ENCODE data around the gene CKS1B. TPM values are rescaled to one million over a fixed set of nuclear protein-coding genes. Genes with fewer than 3 reads are reported as not detected.

The CKS1B gene
- total RNA-seq, 1 donor from 2014 or later: 104 TPM

DNA sequence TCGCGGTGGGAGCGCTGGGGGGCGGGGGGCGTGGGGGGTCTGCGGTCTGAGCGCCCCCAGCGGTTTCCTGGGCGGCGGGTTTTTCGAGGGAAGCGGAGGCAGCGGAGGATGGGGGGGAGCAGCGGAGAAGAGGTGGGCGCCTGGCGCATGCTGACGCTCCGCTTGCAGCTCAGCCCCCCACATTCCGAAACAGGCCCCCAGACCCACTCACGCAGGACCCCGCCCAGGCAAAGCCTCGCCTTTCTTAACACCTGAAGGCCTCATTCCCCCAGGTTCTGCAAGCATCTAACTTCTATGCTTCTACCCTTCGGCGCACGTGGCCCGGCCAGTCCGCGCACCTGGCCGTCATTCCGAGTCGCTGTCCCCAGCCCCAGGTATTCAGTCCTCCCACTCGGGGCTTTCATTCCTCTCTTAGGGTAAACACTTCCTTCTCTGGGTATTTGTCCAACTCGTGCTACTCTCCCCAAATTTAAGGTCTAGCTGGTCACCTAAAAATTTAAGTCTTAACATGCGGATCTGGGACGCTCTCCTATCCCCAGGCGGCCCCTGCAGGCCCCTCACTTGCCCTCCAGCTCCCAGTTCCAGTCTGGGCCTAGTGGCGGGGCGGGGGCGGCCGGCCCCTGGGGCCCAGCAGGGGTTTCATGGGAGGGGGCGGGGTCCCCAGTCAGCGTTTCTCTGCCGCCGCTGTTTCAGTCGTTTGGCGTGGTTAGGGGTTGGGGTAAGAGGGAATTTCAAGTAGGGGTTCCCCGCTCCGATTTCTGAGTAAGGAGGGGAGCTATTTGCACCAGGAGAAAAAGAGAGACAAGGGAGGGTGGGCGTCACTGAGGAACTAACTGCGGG lies 25.3 kb downstream of the CKS1B start:
- intact Hi-C loops (cut with micrococcal nuclease): loop anchor here (1.0 to 5.0 kb wide), 6 partner anchors 16 to 777 kb away; partner anchors contain the start of genes FLAD1, KRTCAP2, TRIM46 and UBAP2L

GRCh38 chr1:155000411-155000725 lies 25.9 kb downstream of the CKS1B start:
- intact Hi-C loops (cut with micrococcal nuclease): loop anchor here (5.0 kb wide), 2 partner anchors 172 to 778 kb away; partner anchors contain the start of genes KRTCAP2, TRIM46 and UBAP2L

DNA sequence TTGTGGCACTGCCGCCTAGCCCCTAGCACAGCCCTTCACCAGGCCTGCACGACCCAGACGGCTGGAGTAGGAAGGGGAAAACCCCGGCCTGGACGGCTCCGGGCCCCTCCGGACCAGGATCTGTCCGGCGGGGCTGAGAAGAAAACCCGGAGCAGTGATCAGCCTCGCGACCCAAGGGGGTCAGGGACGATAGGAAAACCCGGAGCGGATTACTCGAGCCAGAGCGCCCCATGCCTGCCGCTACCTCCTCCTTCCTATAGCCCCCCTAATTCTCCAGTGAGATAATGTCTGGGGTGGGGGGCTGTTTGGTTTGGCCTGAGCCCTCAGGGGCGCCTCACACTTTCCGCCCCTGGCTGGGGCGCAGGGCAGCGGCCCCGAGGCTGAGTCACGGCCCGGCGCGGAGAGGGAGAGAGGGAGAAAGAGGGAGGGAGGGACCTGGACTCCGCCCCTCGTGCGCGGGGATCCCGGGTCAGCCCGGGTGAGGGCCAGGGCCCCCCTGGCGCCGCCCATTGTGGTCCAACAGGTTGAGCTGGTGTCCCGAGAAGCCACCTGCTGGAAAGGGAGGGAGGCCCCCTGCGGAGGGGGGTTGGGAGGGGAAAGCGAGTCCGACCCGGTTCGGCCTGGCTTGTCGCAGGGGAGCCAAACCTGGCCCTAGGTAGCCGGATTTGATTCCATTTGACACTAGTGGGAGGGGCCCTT lies 26.4 kb downstream of the CKS1B start:
- intact Hi-C loops (cut with micrococcal nuclease): loop anchor here (1.0 to 5.0 kb wide), 6 partner anchors 16 to 779 kb away; partner anchors contain the start of genes EFNA4, KRTCAP2, TRIM46 and UBAP2L

DNA sequence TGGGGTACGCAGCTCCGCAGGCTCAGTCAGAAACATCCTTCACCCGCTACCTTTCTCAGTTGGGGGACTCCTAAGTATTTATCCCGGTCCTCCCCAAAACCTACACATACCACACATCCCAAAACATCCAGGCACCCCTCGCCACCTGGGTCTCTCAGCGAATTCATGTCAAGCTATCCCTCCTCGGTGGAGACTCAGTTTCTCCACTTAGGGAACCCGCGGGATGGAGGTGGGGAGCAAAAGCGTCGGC lies 26.9 kb downstream of the CKS1B start:
- intact Hi-C loops (cut with micrococcal nuclease): loop anchor here (1.0 to 5.0 kb wide), 6 partner anchors 16 to 779 kb away; partner anchors contain the start of genes EFNA4, KRTCAP2, TRIM46 and UBAP2L

GRCh38 chr1:155001675-155002463 lies 27.4 kb downstream of the CKS1B start:
- intact Hi-C loops (cut with micrococcal nuclease): loop anchor here (1.0 to 5.0 kb wide), 12 partner anchors 8 to 780 kb away; partner anchors contain the start of genes ADAM15, ADAR, CKS1B and EFNA4

- intact Hi-C loops (cut with micrococcal nuclease): loop anchor here (1.0 to 5.0 kb wide), 8 partner anchors 8 to 780 kb away; partner anchors contain the start of genes ADAM15, ADAR, CKS1B and KRTCAP2
Observed at GRCh38 chr1:155002464-155003226, 28.2 kb downstream of the CKS1B start, which contains the start of gene ZBTB7B. TSS of gene ZBTB7B (plus strand) at chr1:155002802. CDS start at chr1:155014661, 11,859 bp downstream.

- intact Hi-C loops (cut with micrococcal nuclease): loop anchor here (2.0 to 5.0 kb wide), 3 partner anchors 169 to 781 kb away; partner anchors contain the start of genes ADAR, KRTCAP2, TRIM46 and UBAP2L
Observed at GRCh38 chr1:155003227-155003765, 28.8 kb downstream of the CKS1B start.

- intact Hi-C loops (cut with micrococcal nuclease): loop anchor here (2.0 to 5.0 kb wide), 3 partner anchors 168 to 782 kb away; partner anchors contain the start of genes ADAR, KRTCAP2, TRIM46 and UBAP2L
Observed at GRCh38 chr1:155003766-155004351, 29.4 kb downstream of the CKS1B start.

- intact Hi-C loops (cut with micrococcal nuclease): loop anchor here (5.0 kb wide), 3 partner anchors 168 to 782 kb away; partner anchors contain the start of genes KRTCAP2, TRIM46 and UBAP2L
Observed at GRCh38 chr1:155004352-155005075, 30.0 kb downstream of the CKS1B start.

DNA sequence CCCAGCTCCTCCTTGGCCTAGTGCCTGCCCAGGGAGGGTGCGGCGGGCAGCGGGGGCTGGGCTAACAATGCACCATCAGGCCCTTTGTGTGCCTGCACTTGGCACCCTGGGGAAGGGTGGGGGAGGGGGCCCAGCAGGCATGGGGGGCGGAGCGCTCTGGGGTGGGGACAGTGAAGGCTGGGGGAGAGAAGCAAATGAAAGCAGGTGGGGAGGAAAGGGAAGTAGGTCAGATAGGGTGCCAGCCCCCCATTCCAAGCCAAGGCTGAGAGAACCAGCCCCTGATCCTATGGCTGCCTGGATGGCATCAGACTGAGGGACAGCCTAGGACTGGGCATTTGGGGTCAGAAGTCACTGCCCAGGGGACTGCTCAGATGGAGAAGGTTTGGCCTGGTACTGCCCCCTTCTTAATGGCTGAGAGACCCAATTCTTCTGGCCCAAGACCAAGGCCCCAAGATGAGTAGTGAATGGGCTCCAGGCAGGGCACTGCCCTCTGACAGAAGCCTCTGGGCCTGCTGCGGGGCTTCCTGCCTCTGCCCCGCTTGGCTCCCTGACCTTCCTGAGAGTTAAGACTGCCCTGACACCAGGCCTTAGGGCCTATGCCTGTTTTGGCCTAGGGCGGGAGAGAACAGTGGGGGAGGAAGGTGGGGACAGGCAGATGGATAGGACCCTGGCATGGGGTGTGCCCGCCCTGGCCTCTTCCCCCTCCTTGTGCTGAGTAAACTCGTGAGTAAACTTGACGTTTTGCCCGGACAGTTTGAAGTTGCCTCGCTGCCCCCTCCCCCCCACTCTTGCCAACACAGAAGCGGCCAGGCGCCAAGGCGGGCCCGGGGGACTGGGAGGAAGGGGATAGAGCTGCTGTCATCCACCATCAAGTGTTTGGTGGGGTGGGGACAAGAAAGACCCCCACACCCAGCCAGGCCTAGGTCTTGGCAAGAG lies 30.9 kb downstream of the CKS1B start:
- intact Hi-C loops (cut with micrococcal nuclease): loop anchor here (1.0 to 5.0 kb wide), 4 partner anchors 12 to 187 kb away; partner anchors contain the start of genes FLAD1 and PMVK

DNA sequence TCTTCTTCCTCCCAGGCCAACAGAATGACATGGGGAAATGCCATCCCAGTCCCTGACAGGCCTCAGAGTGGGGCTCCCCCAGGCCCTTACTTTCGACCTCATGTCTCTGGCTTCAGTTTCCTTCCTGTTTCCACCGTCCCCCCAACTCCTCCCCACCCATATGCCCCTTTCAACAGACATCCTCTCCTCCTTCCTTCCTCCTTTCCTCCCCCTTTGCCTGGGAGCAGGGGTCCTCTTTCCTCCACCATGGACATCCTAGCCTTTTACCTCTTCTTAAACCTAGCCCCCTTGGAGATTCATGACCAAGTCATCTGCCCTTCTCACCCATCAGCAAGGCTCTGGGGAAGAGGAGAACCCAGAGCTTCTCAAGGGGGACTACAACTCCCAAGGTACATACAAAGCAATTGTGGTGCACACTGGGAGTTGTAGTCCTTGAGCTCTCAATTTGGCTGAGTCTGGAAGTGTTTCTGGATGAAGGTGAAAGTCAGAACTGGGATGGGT lies 32.2 kb downstream of the CKS1B start:
- intact Hi-C loops (cut with micrococcal nuclease): loop anchor here (1.0 to 5.0 kb wide), 5 partner anchors 11 to 186 kb away; partner anchors contain the start of genes DPM3, FLAD1 and PMVK

DNA sequence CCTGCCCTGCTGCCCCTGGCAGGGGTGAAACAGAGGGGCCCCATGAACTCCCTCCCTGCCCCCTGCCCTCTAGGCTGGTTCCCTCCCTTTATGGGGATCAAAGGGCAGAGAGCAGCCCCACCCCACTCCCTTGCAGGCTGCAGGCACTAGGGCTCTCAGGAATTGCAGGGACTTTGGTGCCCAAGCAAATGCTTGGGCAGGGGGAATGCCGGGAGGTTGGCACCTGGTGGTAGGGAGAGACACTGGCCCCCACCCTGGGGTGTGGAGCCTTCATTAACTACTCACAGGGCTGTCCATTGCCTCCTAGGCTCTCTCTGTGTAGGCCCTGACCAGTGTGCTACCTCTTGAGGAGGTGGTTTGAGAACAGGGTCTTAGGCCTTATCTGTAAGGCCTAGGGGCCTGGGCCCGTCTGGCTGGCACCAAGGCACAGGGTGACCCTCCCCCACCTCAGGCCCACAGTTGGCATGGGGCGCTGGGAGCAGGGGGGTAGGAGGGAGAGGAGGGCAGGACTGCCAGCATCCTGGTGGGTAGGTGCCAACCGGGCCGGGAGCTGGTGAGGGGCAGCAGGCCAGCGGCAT lies 32.9 kb downstream of the CKS1B start:
- intact Hi-C loops (cut with micrococcal nuclease): loop anchor here (1.0 to 5.0 kb wide), 3 partner anchors 71 to 185 kb away; partner anchors contain the start of genes DPM3 and PMVK

DNA sequence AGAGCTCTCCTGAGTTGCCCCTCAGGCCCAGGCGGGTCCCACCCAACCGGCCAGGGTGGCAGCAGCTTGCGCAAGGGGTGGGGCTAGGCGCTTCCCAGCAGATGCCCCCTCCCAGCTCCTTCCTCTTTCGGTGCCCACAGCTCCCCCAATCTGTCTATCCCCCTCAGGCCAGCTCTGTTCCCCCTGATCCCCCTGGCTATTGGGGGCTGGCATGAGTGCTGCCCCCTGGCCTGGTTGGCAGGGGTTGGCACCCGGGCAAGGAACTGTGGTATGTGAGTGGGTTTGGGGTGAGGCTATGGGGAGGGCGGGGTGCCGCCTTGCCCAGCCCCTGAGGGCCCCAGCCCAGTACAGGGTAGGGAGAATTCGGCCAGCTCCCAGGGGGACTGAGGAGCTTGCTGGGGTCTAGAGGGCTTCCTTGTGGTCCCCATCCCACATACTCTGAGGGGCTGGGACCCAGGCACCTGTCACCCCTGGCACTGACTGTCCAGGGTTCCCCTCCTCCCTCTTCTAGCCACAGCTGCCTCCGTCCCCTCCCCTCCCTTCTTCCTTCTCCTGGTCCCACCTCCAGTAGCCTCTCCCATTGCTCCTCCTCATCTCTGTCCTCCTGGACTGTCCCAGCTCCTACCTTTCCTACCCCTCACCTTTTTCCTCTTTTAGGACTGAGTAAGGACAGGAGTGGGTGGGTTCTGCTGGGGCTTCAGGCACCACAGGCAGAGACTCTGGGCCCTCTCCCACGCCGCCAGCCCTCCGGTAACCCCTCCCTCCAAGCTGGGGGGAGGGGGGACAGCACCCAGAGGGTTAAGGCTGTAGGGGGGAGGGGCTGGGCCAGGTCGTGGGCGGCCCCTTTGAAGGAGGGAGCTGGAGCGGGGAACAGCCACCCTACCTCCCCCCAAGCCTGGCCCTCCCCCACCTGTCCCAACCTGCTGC lies 33.8 kb downstream of the CKS1B start:
- intact Hi-C loops (cut with micrococcal nuclease): loop anchor here (5.0 kb wide), 1 partner anchor 184 kb away; no protein-coding TSS in a partner anchor

DNA sequence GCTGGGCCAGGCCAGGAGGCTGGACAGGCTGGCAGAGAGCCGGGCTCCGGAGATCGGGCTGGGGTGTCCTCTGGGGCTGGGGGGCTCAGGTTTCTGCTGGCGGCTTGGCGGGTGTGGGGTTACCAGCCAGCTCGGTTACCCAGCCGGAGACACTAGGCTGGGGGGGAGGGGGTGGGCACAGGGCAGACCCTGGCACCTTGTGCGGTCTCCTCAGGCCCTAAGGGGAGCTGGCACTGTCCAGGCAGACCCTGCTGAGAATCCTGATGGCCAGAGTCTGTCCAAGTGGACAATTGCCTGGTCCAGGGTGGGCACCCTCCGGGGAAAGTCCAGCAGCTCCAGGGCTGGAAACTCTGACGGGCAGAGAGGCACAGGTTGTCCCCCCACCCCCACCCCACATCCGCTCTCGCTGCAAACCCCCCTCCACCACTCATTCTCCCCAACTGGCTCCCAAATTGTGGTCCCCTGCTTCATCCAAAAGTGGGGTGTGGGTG lies 34.8 kb downstream of the CKS1B start:
- intact Hi-C loops (cut with micrococcal nuclease): loop anchor here (5.0 kb wide), 1 partner anchor 183 kb away; no protein-coding TSS in a partner anchor

- intact Hi-C loops (cut with micrococcal nuclease): loop anchor here (1.0 to 5.0 kb wide), 2 partner anchors 7 to 183 kb away; partner anchors contain the start of gene ZBTB7B
Observed at GRCh38 chr1:155009742-155010141, 35.3 kb downstream of the CKS1B start.

Measured in T-helper 1 cell treated with Interleukin-12 subunit alpha and Interleukin-12 subunit beta and Interleukin-4 antibody, amounts not matched to agents 30 ng/mL and 1 ng/mL, for 36 hours (primary cell).